Left lung (tissue), 10 donors: ENCODE data around the gene NUDT1. TPM values are rescaled to one million over a fixed set of nuclear protein-coding genes. Genes with fewer than 3 reads are reported as not detected.
A peak's percentile ranks its signal among the peaks of the same experiment; 100 is the strongest.

Experiments
- ATAC-seq: fragments of 200-7000 bp; cut with Tn5 transposase; one replicate; pipeline ENCODE4 v1.9.1; 2020; ENCODE audit warnings: moderate library complexity
- DNase-seq, 4 donors: peaks; one replicate each; pipeline ENCODE4 v3.0.0-alpha.2; 2013 to 2020
- H3K27ac ChIP-seq, 2 donors: fragments of 200-600 bp; sonication (generic) in 1 of 2; one replicate each; pipeline versions ENCODE4 v1.5.0 to v1.8.0; 2020 to 2021
- H3K27me3 ChIP-seq, 2 donors: fragments of 200-600 bp; sonication (generic) in 1 of 2; one replicate each; pipeline versions ENCODE4 v1.5.0 to v1.8.0; 2020 to 2021
- H3K36me3 ChIP-seq, 2 donors: fragments of 200-600 bp; sonication (generic) in 1 of 2; one replicate each; pipeline versions ENCODE4 v1.5.0 to v1.8.0; 2020 to 2021
- H3K4me1 ChIP-seq, 2 donors: fragments of 200-600 bp; one replicate each; pipeline ENCODE4 v1.8.0; 2021
- H3K4me3 ChIP-seq, 2 donors: fragments of 200-600 bp; sonication (generic) in 1 of 2; one replicate each; pipeline versions ENCODE4 v1.5.0 to v1.8.0; 2020 to 2021; ENCODE audit warnings: mild to moderate bottlenecking in 1 of 2
- H3K9me3 ChIP-seq, 2 donors: fragments of 200-600 bp; sonication (generic) in 1 of 2; one replicate each; pipeline versions ENCODE4 v1.5.0 to v1.8.0; 2020 to 2021
- CTCF ChIP-seq, 2 donors: fragments of 200-600 bp; sonication (generic) in 1 of 2; IDR thresholded peaks; one replicate each; pipeline versions ENCODE4 v1.5.0 to v1.8.0; 2021; ENCODE audit warnings: antibody characterized with exemption in 2 of 2
- intact Hi-C, 2 donors: fragments of 100-400 bp; cut with DNase I; formaldehyde crosslinking; loops; one replicate each; pipeline versions ENCODE4 v1.11.2 to v1.14.2; 2022
- polyA plus RNA-seq, 6 donors: library from polyadenylated mRNA; unstranded; fragments of 120-200 nt; gene quantifications; one replicate each; pipeline ENCODE4 v1.2.1, GENCODE V29; 2013; ENCODE audit not compliant: insufficient read length in 6 of 6
- total RNA-seq, 2 donors: library from RNA; stranded (reverse); fragmentation: NEBNext Ultra II Directional; extraction: Animal tissue kit (Norgen Biotek cat#: 25700); gene quantifications; one replicate each; pipeline ENCODE4 v1.2.1, GENCODE V29; 2021
- donor health status: DM: no; HTN: yes; CAD: no.
- donor health status: DM: no; HTN: no; CAD: no.

NUDT1 gene
- total and polyA plus RNA-seq, 8 donors: 13.1 to 26.3 (median 19.7) TPM

- no peak for TF ChIP-seq CTCF (IDR thresholded peaks at IDR 0.05)
- no peaks in the 10 kb centered on the region for H3K4me1 ChIP-seq
- no peaks in the 10 kb centered on the region for H3K27me3 ChIP-seq
- DNase-seq: no peak
- no peak overlapping the region for H3K4me3 ChIP-seq
- intact Hi-C loops: loop anchor here in 1 of 2 donors (10.0 kb wide), 2 partner anchors 540 to 610 kb away; no protein-coding TSS in a partner anchor
- H3K27ac ChIP-seq: no peak overlapping the region
- H3K36me3 ChIP-seq: peaks cover 0 to 59% of the 10 kb centered on the region in 2 donors
- ATAC-seq: no peak
- H3K9me3 ChIP-seq: no peaks in the 10 kb centered on the region
Observed at GRCh38 chr7:2204446-2204845, 37.6 kb upstream of the NUDT1 start.

- DNase-seq: peak in 1 of 4 donors; percentile 22
- no peak for TF ChIP-seq CTCF (IDR thresholded peaks at IDR 0.05)
- Histone ChIP-seq H3K27me3 (no peaks in the 10 kb centered on the region), H3K27ac (no peak overlapping the region), H3K4me3 (no peak overlapping the region), H3K9me3 (no peaks in the 10 kb centered on the region), H3K4me1 (no peaks in the 10 kb centered on the region), H3K36me3 (peaks cover 0 to 51% of the 10 kb centered on the region in 2 donors)
- ATAC-seq: no peak
- intact Hi-C loops: loop anchor here in 1 of 2 donors (10.0 kb wide), 2 partner anchors 540 to 610 kb away; no protein-coding TSS in a partner anchor
Observed at GRCh38 chr7:2205036-2205780, 36.8 kb upstream of the NUDT1 start.

GRCh38 chr7:2208712-2209111 is 33.3 kb upstream of the NUDT1 start:
- Histone ChIP-seq H3K4me1 (no peaks in the 10 kb centered on the region), H3K27me3 (no peaks in the 10 kb centered on the region), H3K4me3 (no peak overlapping the region), H3K9me3 (no peaks in the 10 kb centered on the region), H3K36me3 (peaks cover 0 to 62% of the 10 kb centered on the region in 2 donors), H3K27ac (no peak overlapping the region)
- DNase-seq (peak in 1 of 4 donors; percentile 27), ATAC-seq (no peak)
- intact Hi-C loops: loop anchor here in 1 of 2 donors (10.0 kb wide), 2 partner anchors 544 to 614 kb away; no protein-coding TSS in a partner anchor
- TF ChIP-seq CTCF (IDR thresholded peaks at IDR 0.05): no peak

GRCh38 chr7:2209146-2209960 is 32.7 kb upstream of the NUDT1 start:
- H3K36me3 ChIP-seq: peaks cover 0 to 68% of the 10 kb centered on the region in 2 donors
- intact Hi-C loops: loop anchor here in 1 of 2 donors (10.0 kb wide), 2 partner anchors 545 to 615 kb away; no protein-coding TSS in a partner anchor
- ATAC-seq: peak; percentile 91

More at GRCh38 chr7:2209146-2209960, 32.7 kb upstream of the NUDT1 start:
- Histone ChIP-seq H3K4me1 (no peaks in the 10 kb centered on the region), H3K4me3 (no peak overlapping the region), H3K27ac (no peak overlapping the region), H3K9me3 (no peaks in the 10 kb centered on the region), H3K27me3 (no peaks in the 10 kb centered on the region)
- peak; percentile 60 to 69 for TF ChIP-seq CTCF (IDR thresholded peaks at IDR 0.05)
- DNase-seq: peak; percentile 54 to 83 (median 74)
